ENCODE results near the gene DES.

GRCh38 chr2:219386532-219387280 lies 31.5 kb upstream of the DES start:
- TF ChIP-seq EZH2 (IDR thresholded peaks at IDR 0.05): no peak
- no peak for TF ChIP-seq POLR2AphosphoS5 (IDR thresholded peaks at IDR 0.05; ENCODE audit: borderline replicate concordance, low read depth, low read length)
- TF ChIP-seq FOXP2 (optimal IDR thresholded peaks at IDR 0.05; ENCODE audit: control extremely low read depth, extremely low read length, insufficient read depth): no peak
